Loucy (cell line): ENCODE results near the gene ADAMTS7.
"Not testable (repeated sequence)": the region's sequence is repeated elsewhere in the genome, so short reads cannot be mapped to it uniquely, and the experiment has no call there.

Experiments
- H2AFZ ChIP-seq: fragments of 200-600 bp; sonication (generic); 2 replicates; pipeline ENCODE4 v1.6.0; 2016; ENCODE audit warnings: antibody characterized with exemption, mild to moderate bottlenecking, low read length, moderate library complexity
- H3F3A ChIP-seq: fragments of 200-600 bp; 2 replicates; pipeline ENCODE4 v1.6.0; 2016; ENCODE audit warnings: antibody characterized with exemption, low read depth, mild to moderate bottlenecking
- H3K27me3 ChIP-seq: fragments of 200-600 bp; sonication (generic); 2 replicates; pipeline ENCODE4 v1.6.1; 2014; ENCODE audit warnings: low read length, mild to moderate bottlenecking; ENCODE audit not compliant: insufficient read depth, poor library complexity, severe bottlenecking
- H3K36me3 ChIP-seq: fragments of 200-600 bp; sonication (generic); 2 replicates; pipeline ENCODE4 v1.6.1; 2016; ENCODE audit warnings: low read length; ENCODE audit not compliant: insufficient read depth
- H3K4me1 ChIP-seq: fragments of 200-600 bp; sonication (generic); 2 replicates; pipeline ENCODE4 v1.5.1; 2014; ENCODE audit warnings: low read length, mild to moderate bottlenecking; ENCODE audit not compliant: insufficient read depth, poor library complexity, severe bottlenecking
- H3K4me2 ChIP-seq: fragments of 200-600 bp; sonication (generic); 2 replicates; pipeline ENCODE4 v1.6.0; 2014; ENCODE audit warnings: antibody characterized with exemption, low read length, low read depth, mild to moderate bottlenecking; ENCODE audit not compliant: poor library complexity, severe bottlenecking
- H3K4me3 ChIP-seq: fragments of 200-600 bp; sonication (generic); 2 replicates; pipeline ENCODE4 v1.5.1; 2014; ENCODE audit warnings: low read length, mild to moderate bottlenecking, mixed read lengths; ENCODE audit not compliant: poor library complexity, severe bottlenecking
- H3K79me2 ChIP-seq: fragments of 200-600 bp; sonication (generic); 2 replicates; pipeline ENCODE4 v1.6.1; 2014; ENCODE audit warnings: low read length; ENCODE audit not compliant: insufficient read depth
- H3K9ac ChIP-seq: fragments of 200-600 bp; sonication (generic); 2 replicates; pipeline ENCODE4 v1.6.0; 2014; ENCODE audit warnings: mild to moderate bottlenecking, low read depth, low read length, moderate library complexity; ENCODE audit not compliant: poor library complexity, severe bottlenecking
- H3K9me2 ChIP-seq: fragments of 200-600 bp; sonication (generic); replicated peaks from 2 replicates; pipeline ENCODE4 v1.6.1; 2016; ENCODE audit warnings: low read depth, low read length, mixed read lengths
- H3K9me3 ChIP-seq: fragments of 200-600 bp; sonication (generic); 2 replicates; pipeline ENCODE4 v1.6.1; 2014; ENCODE audit warnings: mild to moderate bottlenecking, antibody characterized with exemption, low read length, low read depth; ENCODE audit not compliant: insufficient read depth
- H4K20me1 ChIP-seq: fragments of 200-600 bp; sonication (generic); 2 replicates; pipeline ENCODE4 v1.6.0; 2014; ENCODE audit warnings: antibody characterized with exemption, low read length, mild to moderate bottlenecking; ENCODE audit not compliant: insufficient read depth, poor library complexity, severe bottlenecking
- CTCF ChIP-seq: fragments of 200-600 bp; sonication (generic); conservative IDR thresholded peaks from 2 replicates; pipeline ENCODE4 v1.5.1; 2014; ENCODE audit warnings: mild to moderate bottlenecking, antibody characterized with exemption, low read length
- EZH2phosphoT487 ChIP-seq: fragments of 200-600 bp; IDR thresholded peaks from 2 replicates; pipeline ENCODE4 v1.6.1; 2018; ENCODE audit warnings: antibody characterized with exemption, mild to moderate bottlenecking, moderate library complexity, borderline replicate concordance

ADAMTS7 gene

GRCh38 chr15:78850352-78850751 is 39.1 kb upstream of the ADAMTS7 start:
- H3K79me2 ChIP-seq = no peaks in the 10 kb centered on the region
- H4K20me1 ChIP-seq = no peaks in the 10 kb centered on the region
- no peaks in the 10 kb centered on the region for H3K4me1 ChIP-seq
- no peaks in the 10 kb centered on the region for H3K9me3 ChIP-seq
- TF ChIP-seq EZH2phosphoT487 (no peak), CTCF (no peak)
- no peak overlapping the region for H3K4me3 ChIP-seq
- H3F3A ChIP-seq = no peaks in the 10 kb centered on the region
- no peak overlapping the region for H3K4me2 ChIP-seq
- H3K9me2 ChIP-seq = no peaks in the 10 kb centered on the region
- H2AFZ ChIP-seq = no peak overlapping the region
- H3K36me3 ChIP-seq = no peaks in the 10 kb centered on the region
- H3K9ac ChIP-seq = no peak overlapping the region
- H3K27me3 ChIP-seq = no peaks in the 10 kb centered on the region

GRCh38 chr15:78847387-78847906 is 36.2 kb upstream of the ADAMTS7 start:
- H3F3A ChIP-seq, H3K9me2 ChIP-seq, H3K27me3 ChIP-seq, H2AFZ ChIP-seq, H3K9ac ChIP-seq, H3K4me1 ChIP-seq, H3K9me3 ChIP-seq, H3K79me2 ChIP-seq, H4K20me1 ChIP-seq, H3K4me3 ChIP-seq, H3K4me2 ChIP-seq, H3K36me3 ChIP-seq: not testable (repeated sequence)

- H3F3A ChIP-seq, H3K27me3 ChIP-seq, H3K4me2 ChIP-seq, H2AFZ ChIP-seq, H3K4me3 ChIP-seq, H3K9ac ChIP-seq, H4K20me1 ChIP-seq, H3K4me1 ChIP-seq, H3K79me2 ChIP-seq, H3K9me2 ChIP-seq, H3K9me3 ChIP-seq, H3K36me3 ChIP-seq: not testable (repeated sequence)
Measured at GRCh38 chr15:78846906-78847305, 35.6 kb upstream of the ADAMTS7 start.

GRCh38 chr15:78842519-78842918 is 31.3 kb upstream of the ADAMTS7 start:
- Histone ChIP-seq H3K4me1 (no peaks in the 10 kb centered on the region), H4K20me1 (no peaks in the 10 kb centered on the region), H3K4me2 (no peak overlapping the region), H3K4me3 (no peak overlapping the region), H3K36me3 (no peaks in the 10 kb centered on the region), H3F3A (no peaks in the 10 kb centered on the region), H3K9me2 (no peaks in the 10 kb centered on the region), H3K9ac (no peak overlapping the region), H3K27me3 (no peaks in the 10 kb centered on the region), H3K79me2 (no peaks in the 10 kb centered on the region), H2AFZ (no peak overlapping the region), H3K9me3 (no peaks in the 10 kb centered on the region)
- no peak for TF ChIP-seq EZH2phosphoT487

GRCh38 chr15:78841891-78842290 is 30.6 kb upstream of the ADAMTS7 start:
- no peaks in the 10 kb centered on the region for H3K27me3 ChIP-seq
- H3K4me3 ChIP-seq = no peak overlapping the region
- no peaks in the 10 kb centered on the region for H3K79me2 ChIP-seq
- no peaks in the 10 kb centered on the region for H3F3A ChIP-seq
- no peaks in the 10 kb centered on the region for H3K9me2 ChIP-seq
- no peak overlapping the region for H2AFZ ChIP-seq
- H4K20me1 ChIP-seq = no peaks in the 10 kb centered on the region
- no peak overlapping the region for H3K9ac ChIP-seq
- no peaks in the 10 kb centered on the region for H3K9me3 ChIP-seq
- no peaks in the 10 kb centered on the region for H3K4me1 ChIP-seq
- H3K36me3 ChIP-seq = no peaks in the 10 kb centered on the region
- H3K4me2 ChIP-seq = no peak overlapping the region
- TF ChIP-seq CTCF (no peak), EZH2phosphoT487 (no peak)
